Measurements from ENCODE around the gene PALMD.

DNA sequence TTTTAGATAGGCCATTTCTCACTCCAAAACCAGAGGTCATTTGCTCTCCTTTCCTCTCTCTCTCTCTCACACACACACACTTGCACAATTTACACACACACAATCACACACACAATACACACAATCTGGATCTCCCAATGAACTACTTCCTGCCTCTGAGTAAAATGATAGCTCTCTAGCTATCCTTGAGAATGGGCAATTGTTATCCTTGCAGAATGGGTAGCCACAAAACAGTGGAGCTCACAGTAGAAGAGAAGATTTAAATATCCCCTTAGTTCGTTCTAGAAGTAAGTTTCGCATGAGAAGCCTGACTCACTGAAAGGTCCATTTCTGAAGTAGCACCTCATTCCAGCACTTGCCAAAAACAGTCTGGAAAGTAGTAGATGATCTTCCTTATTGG, 17.6 kb downstream of the PALMD start:
- TF ChIP-seq, protein P1, sequence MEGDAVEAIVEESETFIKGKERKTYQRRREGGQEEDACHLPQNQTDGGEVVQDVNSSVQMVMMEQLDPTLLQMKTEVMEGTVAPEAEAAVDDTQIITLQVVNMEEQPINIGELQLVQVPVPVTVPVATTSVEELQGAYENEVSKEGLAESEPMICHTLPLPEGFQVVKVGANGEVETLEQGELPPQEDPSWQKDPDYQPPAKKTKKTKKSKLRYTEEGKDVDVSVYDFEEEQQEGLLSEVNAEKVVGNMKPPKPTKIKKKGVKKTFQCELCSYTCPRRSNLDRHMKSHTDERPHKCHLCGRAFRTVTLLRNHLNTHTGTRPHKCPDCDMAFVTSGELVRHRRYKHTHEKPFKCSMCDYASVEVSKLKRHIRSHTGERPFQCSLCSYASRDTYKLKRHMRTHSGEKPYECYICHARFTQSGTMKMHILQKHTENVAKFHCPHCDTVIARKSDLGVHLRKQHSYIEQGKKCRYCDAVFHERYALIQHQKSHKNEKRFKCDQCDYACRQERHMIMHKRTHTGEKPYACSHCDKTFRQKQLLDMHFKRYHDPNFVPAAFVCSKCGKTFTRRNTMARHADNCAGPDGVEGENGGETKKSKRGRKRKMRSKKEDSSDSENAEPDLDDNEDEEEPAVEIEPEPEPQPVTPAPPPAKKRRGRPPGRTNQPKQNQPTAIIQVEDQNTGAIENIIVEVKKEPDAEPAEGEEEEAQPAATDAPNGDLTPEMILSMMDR (IDR thresholded peaks at IDR 0.05) = no peak
- TF ChIP-seq SIN3A (IDR thresholded peaks at IDR 0.05; ENCODE audit: borderline replicate concordance, insufficient read depth, low read depth, low read length) (no peak), POLR2AphosphoS5 (IDR thresholded peaks at IDR 0.05; ENCODE audit: low read depth, low read length) (no peak)

Data from Panc1 (cell line).